Stomach smooth muscle (tissue), 2 donors: Measurements from ENCODE around the gene RAB40AL.

Experiments
- H3K27ac ChIP-seq: one replicate; pipeline ENCODE4 v1.7.0; 2013; ENCODE audit warnings: mild to moderate bottlenecking, low read length, inconsistent platforms
- H3K27me3 ChIP-seq, 2 donors: one replicate each; pipeline ENCODE4 v1.7.0; 2013; ENCODE audit warnings: low read length in 2 of 2; ENCODE audit not compliant: insufficient read depth in 2 of 2, control insufficient read depth in 1 of 2
- H3K36me3 ChIP-seq, 2 donors: one replicate each; pipeline ENCODE4 v1.7.0; 2013; ENCODE audit warnings: low read length in 2 of 2; ENCODE audit not compliant: control insufficient read depth in 2 of 2, insufficient read depth in 2 of 2
- H3K4me1 ChIP-seq: one replicate; pipeline ENCODE4 v1.7.0; 2013; ENCODE audit warnings: low read length; ENCODE audit not compliant: control insufficient read depth, insufficient read depth
- H3K4me3 ChIP-seq, 2 donors: one replicate each; pipeline ENCODE4 v1.7.0; 2013; ENCODE audit warnings: low read length in 2 of 2
- H3K9ac ChIP-seq, 2 donors: one replicate each; pipeline ENCODE4 v1.7.0; 2013; ENCODE audit warnings: low read length in 2 of 2, mild to moderate bottlenecking in 1 of 2
- H3K9me3 ChIP-seq, 2 donors: one replicate each; pipeline ENCODE4 v1.7.0; 2013; ENCODE audit warnings: low read length in 2 of 2; ENCODE audit not compliant: control insufficient read depth in 2 of 2
- donor health status: healthy.
- donor health status: Pancreatic carcinoma.

The RAB40AL gene

GRCh38 chrX:102983205-102983604 is 46.1 kb downstream of the RAB40AL start:
- Histone ChIP-seq H3K4me1 (no peaks in the 10 kb centered on the region), H3K9ac (no peak overlapping the region), H3K36me3 (no peaks in the 10 kb centered on the region), H3K9me3 (peaks cover 0 to 5% of the 10 kb centered on the region in 2 donors), H3K27me3 (peaks cover 0 to 19% of the 10 kb centered on the region in 2 donors), H3K27ac (no peak overlapping the region), H3K4me3 (no peak overlapping the region)

DNA sequence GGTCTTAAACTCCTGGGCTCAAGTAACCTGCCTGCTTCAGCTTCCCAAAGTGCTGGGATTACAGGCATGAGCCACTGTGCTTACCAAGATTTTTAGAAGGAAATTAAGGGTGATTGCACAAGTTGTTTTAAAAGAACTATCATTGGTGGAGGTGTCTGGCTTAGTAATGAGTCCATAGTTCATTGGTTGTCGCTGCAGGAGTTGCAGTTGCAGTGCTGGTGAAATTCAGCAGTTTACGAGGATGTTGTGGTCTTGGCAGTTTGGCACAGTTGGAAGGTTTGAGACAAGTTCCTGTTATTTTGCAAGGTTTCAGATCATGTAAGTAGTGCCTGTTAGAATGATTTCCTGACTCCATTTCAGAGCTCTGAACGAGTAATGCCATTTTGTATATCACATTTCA is 48.1 kb downstream of the RAB40AL start:
- Histone ChIP-seq H3K4me3 (no peak overlapping the region), H3K4me1 (no peaks in the 10 kb centered on the region), H3K9ac (no peak overlapping the region), H3K27me3 (peaks cover 0 to 15% of the 10 kb centered on the region in 2 donors), H3K36me3 (no peaks in the 10 kb centered on the region), H3K9me3 (peaks cover 0 to 5% of the 10 kb centered on the region in 2 donors), H3K27ac (no peak overlapping the region)
